Transverse colon (tissue), 4 donors: ENCODE measurements around the gene FETUB.

Experiments
- CTCF ChIP-seq, 5 experiments: fragments of 200-600 bp in 3 of 5; fragments of 450-650 bp in 2 of 5; sonication (generic) in 3 of 5; IDR thresholded peaks; 1 replicate in 2 of 5; 2 replicates in 3 of 5; pipeline ENCODE4 v1.5.1; 2016 to 2017; ENCODE audit warnings: antibody characterized with exemption in 5 of 5, inconsistent platforms in 3 of 5, mild to moderate bottlenecking in 2 of 5, moderate library complexity in 1 of 5
- POLR2A ChIP-seq: fragments of 450-650 bp; IDR thresholded peaks from one replicate; pipeline ENCODE4 v1.6.1; 2016; ENCODE audit warnings: antibody characterized with exemption, mild to moderate bottlenecking, moderate library complexity
- POLR2AphosphoS5 ChIP-seq, 3 donors: sonication (generic); formaldehyde crosslinking; IDR thresholded peaks; one replicate each; pipeline ENCODE4 v1.6.1; 2016; ENCODE audit warnings: antibody characterized with exemption in 3 of 3

- TF ChIP-seq CTCF (IDR thresholded peaks at IDR 0.05) = no peak
- TF ChIP-seq POLR2A = no peak
- TF ChIP-seq POLR2AphosphoS5 (IDR thresholded peaks at IDR 0.05) = no peak
These were observed 41.4 kb upstream of the FETUB start for GRCh38 chr3:186598794-186599141.
